Measurements from ENCODE around the gene ADCY7.

DNA sequence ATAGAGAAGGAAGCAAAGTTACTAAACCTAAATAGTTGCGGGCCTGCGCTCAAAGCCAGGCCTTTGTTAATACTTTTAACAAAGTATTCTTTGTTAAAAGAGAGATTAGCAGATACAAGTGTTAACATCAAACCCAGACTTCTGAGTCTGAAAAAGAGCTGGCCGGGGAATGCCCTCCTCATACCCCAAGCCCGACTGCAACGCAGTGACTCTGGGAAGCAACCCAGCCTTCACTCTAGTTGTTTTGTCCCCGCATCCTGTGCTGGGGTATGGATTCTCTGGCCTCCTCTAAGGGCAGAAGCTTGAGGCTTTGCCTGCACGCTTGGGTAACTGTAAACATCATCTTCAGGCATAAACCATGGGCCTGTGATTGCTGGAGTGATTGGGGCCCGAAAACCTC is 48.3 kb downstream of the ADCY7 start:
- TF ChIP-seq, protein P1, sequence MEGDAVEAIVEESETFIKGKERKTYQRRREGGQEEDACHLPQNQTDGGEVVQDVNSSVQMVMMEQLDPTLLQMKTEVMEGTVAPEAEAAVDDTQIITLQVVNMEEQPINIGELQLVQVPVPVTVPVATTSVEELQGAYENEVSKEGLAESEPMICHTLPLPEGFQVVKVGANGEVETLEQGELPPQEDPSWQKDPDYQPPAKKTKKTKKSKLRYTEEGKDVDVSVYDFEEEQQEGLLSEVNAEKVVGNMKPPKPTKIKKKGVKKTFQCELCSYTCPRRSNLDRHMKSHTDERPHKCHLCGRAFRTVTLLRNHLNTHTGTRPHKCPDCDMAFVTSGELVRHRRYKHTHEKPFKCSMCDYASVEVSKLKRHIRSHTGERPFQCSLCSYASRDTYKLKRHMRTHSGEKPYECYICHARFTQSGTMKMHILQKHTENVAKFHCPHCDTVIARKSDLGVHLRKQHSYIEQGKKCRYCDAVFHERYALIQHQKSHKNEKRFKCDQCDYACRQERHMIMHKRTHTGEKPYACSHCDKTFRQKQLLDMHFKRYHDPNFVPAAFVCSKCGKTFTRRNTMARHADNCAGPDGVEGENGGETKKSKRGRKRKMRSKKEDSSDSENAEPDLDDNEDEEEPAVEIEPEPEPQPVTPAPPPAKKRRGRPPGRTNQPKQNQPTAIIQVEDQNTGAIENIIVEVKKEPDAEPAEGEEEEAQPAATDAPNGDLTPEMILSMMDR (IDR thresholded peaks at IDR 0.05; ENCODE audit: low read length) = no peak
- TF ChIP-seq EZH2phosphoT487 (IDR thresholded peaks at IDR 0.05; ENCODE audit: low read length) (no peak), EZH2 (optimal IDR thresholded peaks at IDR 0.05; ENCODE audit: low read depth, low read length) (no peak)

All from MM.1S (cell line).